NCI-H2081 (cell line): ENCODE measurements around the gene BCAP31.

Experiments
- DNase-seq, 2 experiments: peaks; one replicate each; lab custom pipeline; 2025; lab: John Stamatoyannopoulos, UW

The BCAP31 gene

DNA sequence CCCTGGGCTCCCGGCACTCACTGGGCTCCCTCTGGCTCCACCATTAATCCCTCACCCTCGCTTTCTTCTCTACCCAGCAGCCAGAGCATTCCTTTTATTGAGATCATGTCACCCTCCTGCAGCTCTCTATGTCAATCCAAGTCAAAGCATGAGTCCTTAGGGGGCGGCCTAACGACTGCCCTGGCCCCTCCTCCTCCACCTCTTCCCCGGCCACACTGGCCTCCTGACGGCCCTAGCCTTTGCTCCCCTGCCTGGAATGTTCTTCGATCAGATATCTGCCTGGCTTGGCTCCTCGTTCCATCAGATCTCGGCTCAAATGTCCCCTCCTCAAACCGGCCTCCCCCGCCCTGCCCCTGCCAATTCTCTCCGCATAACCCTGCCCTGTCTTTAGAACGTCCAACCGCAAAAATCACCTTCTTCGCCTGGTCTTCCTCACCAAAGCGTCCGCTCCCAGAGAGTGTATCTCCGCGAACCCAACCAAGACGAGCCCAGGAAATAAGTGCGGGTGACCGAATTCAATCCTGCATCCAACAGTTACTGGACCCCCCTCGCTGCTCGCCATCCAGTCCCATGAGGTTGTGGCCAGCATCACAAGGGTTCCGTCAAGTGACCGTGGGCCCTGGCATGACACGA, 49.9 kb downstream of the BCAP31 start:
- no peak for DNase-seq

GRCh38 chrX:153673428-153674218, 50.6 kb downstream of the BCAP31 start, which contains the start of gene PNCK:
PNCK (minus strand) TSS chrX:153673813; CDS start chrX:153673076, 737 bp downstream.
- DNase-seq, result no peak

- DNase-seq, result no peak
Measured at GRCh38 chrX:153672531-153673427, 51.4 kb downstream of the BCAP31 start.

- no peak for DNase-seq
Measured at GRCh38 chrX:153671589-153672530, 52.3 kb downstream of the BCAP31 start.

DNA sequence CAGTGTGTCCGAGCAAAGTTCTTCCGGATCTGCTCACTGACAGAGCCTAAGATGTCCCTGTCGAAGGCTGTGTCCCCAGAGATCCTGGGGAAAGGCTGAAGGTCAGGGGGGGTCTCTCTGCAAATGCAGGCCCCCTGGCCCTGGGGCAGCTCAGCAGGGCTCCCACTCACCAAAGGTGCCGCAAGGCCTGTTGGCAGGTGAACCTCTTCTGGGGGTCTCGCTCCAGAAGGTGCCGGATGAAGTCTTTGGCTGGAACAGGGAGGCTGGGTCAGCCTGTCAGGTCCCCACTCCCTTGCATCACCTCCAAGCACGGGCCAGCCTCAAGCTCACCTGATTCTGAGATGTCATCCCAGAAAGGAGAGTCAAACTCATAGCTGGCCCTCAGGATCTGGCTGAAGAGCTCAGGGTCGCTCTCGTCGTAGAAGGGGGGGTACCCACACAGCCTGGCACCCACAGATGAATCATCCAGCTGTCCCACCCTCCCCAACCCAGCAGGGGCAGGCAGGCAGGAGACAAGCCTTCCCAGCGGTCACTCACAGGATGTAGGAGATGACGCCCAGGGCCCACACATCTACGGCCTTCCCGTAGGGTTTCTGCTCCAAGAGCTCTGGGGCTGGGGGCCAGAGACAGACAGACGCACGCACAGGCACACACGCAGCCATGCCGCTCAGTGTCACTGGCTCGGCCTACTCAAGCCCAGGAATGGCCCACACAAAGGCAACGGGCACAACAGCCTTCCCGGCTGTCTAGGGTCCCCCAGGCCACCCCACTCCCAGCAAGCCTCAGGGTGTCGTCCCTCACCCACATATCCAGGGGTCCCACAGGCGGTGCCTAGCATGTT, 53.2 kb downstream of the BCAP31 start:
- DNase-seq, result no peak

- DNase-seq, result no peak
Measured at GRCh38 chrX:153669901-153670731, 54.1 kb downstream of the BCAP31 start.

DNA sequence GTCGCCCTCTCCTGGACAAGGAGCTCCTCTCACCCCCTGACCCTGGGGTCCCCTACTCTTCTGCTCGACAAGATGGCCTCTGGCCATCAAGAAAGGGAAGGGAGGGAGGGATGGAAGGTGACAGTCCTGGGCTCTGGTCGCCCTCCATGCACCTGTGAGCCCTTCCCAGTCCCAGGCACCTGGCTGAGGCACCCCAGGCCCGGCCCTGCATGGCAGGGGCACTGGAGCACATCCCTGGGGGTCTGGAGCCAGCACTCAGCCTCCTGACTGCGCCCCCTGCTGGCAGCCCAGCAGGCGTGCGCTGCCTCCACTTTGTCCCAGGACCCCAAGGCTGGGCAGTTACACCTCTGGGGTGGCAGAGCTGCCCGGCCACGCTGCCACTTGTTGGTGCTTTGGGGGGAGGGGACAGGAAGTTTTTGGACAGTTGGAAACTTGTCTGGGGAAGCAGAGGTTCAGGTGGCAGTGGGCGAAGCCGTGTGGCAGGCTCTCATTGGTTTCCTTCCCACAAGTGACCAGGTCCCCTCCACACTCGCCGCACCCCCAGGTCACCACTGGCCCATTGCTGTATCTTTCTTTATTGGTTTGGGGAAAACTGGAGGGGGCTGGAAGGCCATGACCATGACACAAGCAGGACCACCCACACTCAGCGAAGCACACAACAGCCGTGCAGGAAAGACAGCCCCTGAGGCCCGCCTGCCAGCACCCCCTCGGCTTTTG, 54.9 kb downstream of the BCAP31 start:
- DNase-seq, result no peak

- DNase-seq, result no peak
Measured at GRCh38 chrX:153668423-153669173, 55.6 kb downstream of the BCAP31 start.

- peak; percentile 56 to 63 for DNase-seq
Measured at GRCh38 chrX:153667956-153668396, 56.2 kb downstream of the BCAP31 start.

GRCh38 chrX:153667281-153667955, 56.8 kb downstream of the BCAP31 start:
- no peak for DNase-seq

DNA sequence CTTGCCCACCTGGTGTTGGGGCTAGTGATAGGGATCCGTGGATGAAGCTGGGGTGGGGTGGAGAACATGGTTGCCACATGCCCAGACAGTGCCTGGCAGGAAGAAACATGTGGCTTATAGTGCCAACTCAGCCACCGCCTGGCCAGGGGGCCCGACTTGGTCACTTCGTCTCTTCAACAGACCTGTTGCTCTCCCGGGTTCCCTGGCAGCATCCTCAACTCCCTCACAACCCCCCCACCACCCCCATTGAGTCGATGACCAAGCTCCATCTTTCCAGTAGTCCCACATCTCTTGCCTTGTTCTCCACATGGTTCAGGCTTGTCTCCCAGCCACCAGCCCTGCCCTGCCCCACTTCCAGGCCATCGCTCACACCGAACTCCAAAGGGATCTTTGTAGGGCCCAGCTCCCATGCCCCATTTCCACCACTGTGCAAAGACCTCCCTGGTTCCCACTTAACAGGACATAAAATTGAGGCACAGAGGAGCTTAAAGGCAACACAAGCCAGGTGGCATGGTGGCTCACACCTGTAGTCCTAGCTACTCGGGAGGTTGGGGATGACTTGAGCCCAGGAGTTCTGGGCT, 58.4 kb downstream of the BCAP31 start:
- no peak for DNase-seq

DNA sequence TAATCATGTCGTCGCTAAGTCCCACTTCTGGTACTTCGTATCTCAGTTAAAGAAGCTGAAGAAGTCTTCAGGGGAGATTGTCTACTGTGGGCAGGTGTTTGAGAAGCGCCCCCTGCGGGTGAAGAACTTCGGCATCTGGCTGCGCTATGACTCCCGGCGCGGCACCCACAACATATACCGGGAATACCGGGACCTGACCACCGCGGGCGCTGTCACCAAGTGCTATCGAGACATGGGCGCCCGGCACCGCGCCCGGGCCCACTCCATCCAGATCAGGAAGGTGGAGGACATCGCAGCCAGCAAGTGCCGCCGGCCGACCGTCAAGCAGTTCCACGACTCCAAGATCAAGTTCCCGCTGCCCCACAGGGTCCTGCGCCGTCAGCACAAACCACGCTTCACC, 61.9 kb downstream of the BCAP31 start:
- no peak for DNase-seq

GRCh38 chrX:153659268-153659667, 64.9 kb downstream of the BCAP31 start:
- no peak for DNase-seq

- DNase-seq, result no peak
Measured at GRCh38 chrX:153657161-153657560, 67.0 kb downstream of the BCAP31 start.

GRCh38 chrX:153653556-153653955, 70.6 kb downstream of the BCAP31 start:
- DNase-seq, result no peak

DNA sequence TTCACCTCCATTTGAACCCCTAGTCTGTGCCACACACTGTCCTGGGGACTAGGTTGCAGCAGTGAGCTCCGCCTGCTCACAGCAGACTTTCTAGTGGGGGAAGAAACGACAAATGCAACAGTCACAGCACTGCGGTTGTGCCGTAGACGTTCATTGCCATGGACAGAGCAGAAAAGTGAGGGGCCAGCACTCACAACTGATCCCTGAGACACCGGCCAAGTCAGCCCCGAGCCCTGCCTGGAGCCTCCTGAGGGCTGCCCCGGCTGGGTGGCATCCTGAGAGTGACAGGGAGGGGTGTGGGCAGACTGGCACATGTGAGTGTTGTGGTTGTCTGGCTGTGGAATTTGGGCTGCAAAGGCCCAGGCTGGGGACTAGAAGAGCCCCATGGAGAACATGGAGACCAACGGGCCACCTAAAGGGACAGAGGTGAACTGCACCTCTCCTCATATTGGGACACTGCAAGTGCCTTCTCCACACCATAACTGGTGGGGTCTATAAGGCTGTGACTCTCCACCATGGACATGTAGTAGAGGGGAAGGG, 72.6 kb downstream of the BCAP31 start:
- no peak for DNase-seq

- no peak for DNase-seq
Measured at GRCh38 chrX:153650959-153651358, 73.2 kb downstream of the BCAP31 start.
